MCF 10A (cell line): Measurements from ENCODE around the gene PMEPA1. TPM values are rescaled to one million over a fixed set of nuclear protein-coding genes. Genes with fewer than 3 reads are reported as not detected.

Experiments used
- BruUV-seq: library from RNA; stranded (reverse); fragments of 400-500 nt; replicated peaks from 2 replicates; lab custom pipeline; 2021; lab: Mats Ljungman, UMichigan
- CTCF ChIA-PET: fragments of 300-600 bp; sonication (Branson Sonifier 250); formaldehyde crosslinking; extraction: SDS; loops from one replicate; lab custom pipeline; 2021; ENCODE audit warnings: antibody characterized with exemption, inconsistent platforms; lab: Yijun Ruan, JAX
- POLR2A ChIA-PET: fragments of 300-600, 350-650 bp; sonication (Branson Sonifier 250); formaldehyde crosslinking; extraction: SDS; loops from one replicate; lab custom pipeline; 2020; ENCODE audit warnings: antibody characterized with exemption, inconsistent platforms; lab: Yijun Ruan, JAX
- DNase-seq: peaks from one replicate; pipeline ENCODE4 v3.0.0-alpha.2; 2018; ENCODE audit not compliant: unreplicated experiment
- H3K27ac Mint-ChIP-seq: one replicate; pipeline ENCODE4 v1.8.0; 2022; ENCODE audit warnings: mild to moderate bottlenecking, low read depth, mixed read lengths; ENCODE audit not compliant: unreplicated experiment
- H3K27me3 Mint-ChIP-seq: one replicate; pipeline ENCODE4 v1.8.0; 2022; ENCODE audit warnings: mixed read lengths; ENCODE audit not compliant: insufficient read depth, unreplicated experiment
- H3K36me3 Mint-ChIP-seq: one replicate; pipeline ENCODE4 v1.8.0; 2022; ENCODE audit warnings: mild to moderate bottlenecking, moderate library complexity, mixed read lengths; ENCODE audit not compliant: insufficient read depth, unreplicated experiment
- H3K4me1 Mint-ChIP-seq: one replicate; pipeline ENCODE4 v1.8.0; 2022; ENCODE audit warnings: mixed read lengths; ENCODE audit not compliant: insufficient read depth, unreplicated experiment
- H3K4me3 Mint-ChIP-seq: one replicate; pipeline ENCODE4 v1.8.0; 2022; ENCODE audit warnings: mild to moderate bottlenecking, moderate library complexity, mixed read lengths; ENCODE audit not compliant: unreplicated experiment
- H3K9me3 Mint-ChIP-seq: one replicate; pipeline ENCODE4 v1.8.0; 2022; ENCODE audit warnings: mixed read lengths; ENCODE audit not compliant: unreplicated experiment
- intact Hi-C: fragments of 100-400 bp; cut with micrococcal nuclease; formaldehyde crosslinking; loops from 2 replicates; pipeline ENCODE4 v1.14.1; 2022
- total RNA-seq: library from RNA; stranded (reverse); gene quantifications from 2 replicates; pipeline ENCODE4 v1.2.3, GENCODE V29; 2022
- TF ChIP-seq, protein P1 (sequence below): fragments of 200-600 bp; IDR thresholded peaks from one replicate; pipeline ENCODE4 v1.8.0; 2022; ENCODE audit warnings: antibody characterized with exemption, mild to moderate bottlenecking; ENCODE audit not compliant: unreplicated experiment

Gene PMEPA1
- total RNA-seq, 1 experiment from 2014 or later = 68.5 TPM

DNA sequence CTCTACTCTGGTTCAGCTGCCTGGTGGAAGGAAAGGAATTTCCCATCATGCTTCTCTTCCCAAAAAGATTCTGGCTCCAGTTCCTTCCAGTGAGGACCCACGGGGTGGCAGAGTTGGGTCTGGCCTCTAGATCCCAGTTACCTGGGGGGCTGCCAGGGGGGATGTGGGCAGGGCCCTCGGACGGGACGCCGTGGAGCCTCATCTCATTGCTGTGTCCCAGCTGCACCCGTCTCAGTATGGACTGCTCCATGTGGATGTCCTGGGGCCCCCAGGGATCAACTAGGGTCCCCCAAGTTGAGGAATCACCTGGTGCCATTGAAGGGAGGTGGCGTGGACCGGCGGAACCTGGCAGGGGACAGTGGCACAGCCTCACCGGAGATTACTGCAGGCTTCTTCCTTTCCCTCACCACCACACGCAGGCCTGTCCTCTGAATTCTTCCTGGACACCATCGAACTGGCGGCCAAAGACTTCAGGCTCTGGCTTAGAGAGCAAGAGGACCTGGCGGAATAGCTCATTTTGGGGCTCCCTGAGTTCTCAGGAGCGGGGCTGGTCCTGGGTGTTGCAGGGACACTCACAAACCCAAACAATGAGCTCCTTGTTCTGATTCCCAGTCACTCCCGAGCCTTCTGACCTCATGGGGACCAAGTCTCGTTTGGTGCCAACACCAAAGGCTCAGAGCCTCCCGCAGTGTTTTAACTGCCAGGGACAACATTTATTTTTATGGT lies 98.1 kb downstream of the PMEPA1 start:
- H3K27ac Mint-ChIP-seq = no peak overlapping the region
- intact Hi-C loops = no loop called here
- no TSS peak for BruUV-seq
- no peaks in the 10 kb centered on the region for H3K4me1 Mint-ChIP-seq
- POLR2A ChIA-PET = no interaction called here
- CTCF ChIA-PET = interaction anchor here (0.6 to 2.4 kb wide), 3 partner anchors 11 to 608 kb away, joined by 3 to 12 read pairs (median 8); no protein-coding TSS in a partner anchor
- H3K9me3 Mint-ChIP-seq = no peaks in the 10 kb centered on the region
- no peaks in the 10 kb centered on the region for H3K36me3 Mint-ChIP-seq
- TF ChIP-seq, protein P1, sequence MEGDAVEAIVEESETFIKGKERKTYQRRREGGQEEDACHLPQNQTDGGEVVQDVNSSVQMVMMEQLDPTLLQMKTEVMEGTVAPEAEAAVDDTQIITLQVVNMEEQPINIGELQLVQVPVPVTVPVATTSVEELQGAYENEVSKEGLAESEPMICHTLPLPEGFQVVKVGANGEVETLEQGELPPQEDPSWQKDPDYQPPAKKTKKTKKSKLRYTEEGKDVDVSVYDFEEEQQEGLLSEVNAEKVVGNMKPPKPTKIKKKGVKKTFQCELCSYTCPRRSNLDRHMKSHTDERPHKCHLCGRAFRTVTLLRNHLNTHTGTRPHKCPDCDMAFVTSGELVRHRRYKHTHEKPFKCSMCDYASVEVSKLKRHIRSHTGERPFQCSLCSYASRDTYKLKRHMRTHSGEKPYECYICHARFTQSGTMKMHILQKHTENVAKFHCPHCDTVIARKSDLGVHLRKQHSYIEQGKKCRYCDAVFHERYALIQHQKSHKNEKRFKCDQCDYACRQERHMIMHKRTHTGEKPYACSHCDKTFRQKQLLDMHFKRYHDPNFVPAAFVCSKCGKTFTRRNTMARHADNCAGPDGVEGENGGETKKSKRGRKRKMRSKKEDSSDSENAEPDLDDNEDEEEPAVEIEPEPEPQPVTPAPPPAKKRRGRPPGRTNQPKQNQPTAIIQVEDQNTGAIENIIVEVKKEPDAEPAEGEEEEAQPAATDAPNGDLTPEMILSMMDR = no peak
- H3K27me3 Mint-ChIP-seq = peaks cover 46% of the 10 kb centered on the region
- DNase-seq = no peak
- no peak overlapping the region for H3K4me3 Mint-ChIP-seq

DNA sequence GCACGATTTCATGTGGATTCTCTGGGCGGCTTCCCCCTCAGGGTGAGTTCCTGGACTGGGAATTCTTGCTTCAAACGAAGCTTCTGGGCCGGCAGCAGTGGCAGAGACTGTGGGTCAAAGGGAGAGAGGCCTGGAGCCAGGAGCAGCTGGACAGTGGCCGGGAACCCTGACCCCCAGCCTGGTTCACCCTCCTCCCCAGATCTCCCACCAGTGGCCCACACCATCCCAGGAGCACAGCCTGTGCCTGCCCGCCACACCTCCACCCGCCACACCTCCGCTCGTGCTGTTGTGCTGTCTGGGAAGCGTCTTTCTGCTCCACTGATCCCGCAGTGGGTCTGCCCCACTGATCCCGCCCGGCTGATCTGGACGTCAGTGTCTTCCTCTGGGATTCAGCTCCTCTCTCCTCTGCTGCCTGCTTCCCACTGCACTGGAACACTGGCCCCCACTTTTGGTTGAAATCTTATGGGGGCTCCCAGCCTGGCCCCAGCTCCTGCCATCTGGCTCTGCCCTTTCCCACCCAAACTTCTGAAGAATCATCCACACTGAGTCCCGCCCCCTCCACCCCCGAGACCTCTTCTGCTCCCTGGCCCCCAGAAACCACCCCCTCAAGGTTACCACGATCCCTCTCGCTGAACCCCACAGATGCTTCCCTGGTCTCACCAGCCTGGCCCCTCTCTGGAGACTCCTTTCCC lies 99.4 kb downstream of the PMEPA1 start:
- intact Hi-C loops = no loop called here
- Mint-ChIP-seq H3K9me3 (no peaks in the 10 kb centered on the region), H3K27me3 (peaks cover 57% of the 10 kb centered on the region), H3K36me3 (no peaks in the 10 kb centered on the region), H3K4me1 (no peaks in the 10 kb centered on the region), H3K4me3 (no peak overlapping the region), H3K27ac (no peak overlapping the region)
- BruUV-seq = no TSS peak
- ChIA-PET POLR2A (no interaction called here), CTCF (interaction anchor here (0.7 to 2.4 kb wide), 6 partner anchors 13 to 602 kb away, joined by 3 to 12 read pairs (median 4); no protein-coding TSS in a partner anchor)
- TF ChIP-seq, protein P1 = no peak
- DNase-seq = no peak

GRCh38 chr20:57609842-57610167 lies 100.0 kb downstream of the PMEPA1 start:
- ChIA-PET POLR2A (no interaction called here), CTCF (interaction anchor here (0.6 to 1.2 kb wide), 4 partner anchors 114 to 602 kb away, joined by 3 to 4 read pairs (median 3); no protein-coding TSS in a partner anchor)
- TF ChIP-seq, protein P1 = no peak
- H3K9me3 Mint-ChIP-seq = no peaks in the 10 kb centered on the region
- no TSS peak for BruUV-seq
- DNase-seq = no peak
- H3K27ac Mint-ChIP-seq = no peak overlapping the region
- H3K27me3 Mint-ChIP-seq = peaks cover 63% of the 10 kb centered on the region
- no peaks in the 10 kb centered on the region for H3K36me3 Mint-ChIP-seq
- no peak overlapping the region for H3K4me3 Mint-ChIP-seq
- intact Hi-C loops = no loop called here
- H3K4me1 Mint-ChIP-seq = no peaks in the 10 kb centered on the region

GRCh38 chr20:57609086-57609841 lies 100.6 kb downstream of the PMEPA1 start:
- Mint-ChIP-seq H3K27ac (no peak overlapping the region), H3K27me3 (peaks cover 66% of the 10 kb centered on the region), H3K36me3 (no peaks in the 10 kb centered on the region), H3K4me1 (no peaks in the 10 kb centered on the region), H3K4me3 (no peak overlapping the region), H3K9me3 (no peaks in the 10 kb centered on the region)
- no TSS peak for BruUV-seq
- no peak for DNase-seq
- POLR2A ChIA-PET = no interaction called here
- intact Hi-C loops = no loop called here
- CTCF ChIA-PET = interaction anchor here (0.6 to 1.2 kb wide), 4 partner anchors 114 to 603 kb away, joined by 3 to 4 read pairs (median 3); no protein-coding TSS in a partner anchor
- TF ChIP-seq, protein P1 = no peak
